ENCODE measurements around the gene CCDC9B. TPM values are rescaled to one million over a fixed set of nuclear protein-coding genes. Genes with fewer than 3 reads are reported as not detected.
A peak's percentile ranks its signal among the peaks of the same experiment; 100 is the strongest.

The CCDC9B gene
- total and polyA plus RNA-seq, 9 donors, result 5.3 to 16.8 (median 11.9) TPM

GRCh38 chr15:40285151-40285550 is 55.6 kb downstream of the CCDC9B start:
- DNase-seq, result peak; percentile 73
- peaks cover 49% of the 10 kb centered on the region for H3K4me1 ChIP-seq (ENCODE audit: control insufficient read depth, insufficient read depth, low read length)
- H3K4me3 ChIP-seq (ENCODE audit: low read length), result no peak overlapping the region
- H3K27me3 ChIP-seq (ENCODE audit: control insufficient read depth, insufficient read depth, low read length), result peaks cover 64% of the 10 kb centered on the region
- 54% methylated on average over 4 of the region's 4 CpGs for WGBS (ENCODE audit: insufficient coverage)
- H3K36me3 ChIP-seq (ENCODE audit: control insufficient read depth, insufficient read depth, low read length), result no peaks in the 10 kb centered on the region
- no peak overlapping the region for H3K27ac ChIP-seq (ENCODE audit: low read length)
- H3K9me3 ChIP-seq (replicated peaks; ENCODE audit: control insufficient read depth, low read depth, low read length), result no peaks in the 10 kb centered on the region

- no peaks in the 10 kb centered on the region for H3K9me3 ChIP-seq (replicated peaks; ENCODE audit: control insufficient read depth, low read depth, low read length)
- peaks cover 73% of the 10 kb centered on the region for H3K27me3 ChIP-seq (ENCODE audit: control insufficient read depth, insufficient read depth, low read length)
- H3K4me1 ChIP-seq (ENCODE audit: control insufficient read depth, insufficient read depth, low read length), result peaks cover 50% of the 10 kb centered on the region
- WGBS (ENCODE audit: insufficient coverage), result 7% methylated on average over 20 of the region's 33 CpGs
- no peaks in the 10 kb centered on the region for H3K36me3 ChIP-seq (ENCODE audit: control insufficient read depth, insufficient read depth, low read length)
- H3K4me3 ChIP-seq (ENCODE audit: low read length), result no peak overlapping the region
- DNase-seq, result peak; percentile 53
- no peak overlapping the region for H3K27ac ChIP-seq (ENCODE audit: low read length)
These were observed 57.0 kb downstream of the CCDC9B start for GRCh38 chr15:40283615-40284300.

GRCh38 chr15:40282869-40283614 is 57.7 kb downstream of the CCDC9B start, which contains the start of gene ANKRD63:
Gene ANKRD63 (minus strand): TSS chr15:40283064. CDS start chr15:40282586, 478 bp downstream.
- DNase-seq, result no peak
- Histone ChIP-seq H3K36me3 (ENCODE audit: control insufficient read depth, insufficient read depth, low read length) (no peaks in the 10 kb centered on the region), H3K4me3 (ENCODE audit: low read length) (peak within 1 kb of the TSS; percentile 25), H3K27ac (ENCODE audit: low read length) (no peak within 1 kb of the TSS), H3K27me3 (ENCODE audit: control insufficient read depth, insufficient read depth, low read length) (peaks cover 80% of the 10 kb centered on the region), H3K4me1 (ENCODE audit: control insufficient read depth, insufficient read depth, low read length) (peaks cover 51% of the 10 kb centered on the region), H3K9me3 (replicated peaks; ENCODE audit: control insufficient read depth, low read depth, low read length) (no peaks in the 10 kb centered on the region)
- WGBS (ENCODE audit: insufficient coverage), result under 1% methylated on average over 74 of the region's 76 CpGs

- under 1% methylated on average over 92 of the region's 92 CpGs for WGBS (ENCODE audit: insufficient coverage)
- H3K27me3 ChIP-seq (ENCODE audit: control insufficient read depth, insufficient read depth, low read length), result peaks cover 87% of the 10 kb centered on the region
- peaks cover 56% of the 10 kb centered on the region for H3K4me1 ChIP-seq (ENCODE audit: control insufficient read depth, insufficient read depth, low read length)
- no peak for DNase-seq
- H3K27ac ChIP-seq (ENCODE audit: low read length), result no peak overlapping the region
- H3K36me3 ChIP-seq (ENCODE audit: control insufficient read depth, insufficient read depth, low read length), result no peaks in the 10 kb centered on the region
- peak overlapping the region; percentile 25 for H3K4me3 ChIP-seq (ENCODE audit: low read length)
- H3K9me3 ChIP-seq (replicated peaks; ENCODE audit: control insufficient read depth, low read depth, low read length), result no peaks in the 10 kb centered on the region
These were observed 58.4 kb downstream of the CCDC9B start for GRCh38 chr15:40282147-40282868.

- no peak overlapping the region for H3K27ac ChIP-seq (ENCODE audit: low read length)
- WGBS (ENCODE audit: insufficient coverage), result 1% methylated on average over 51 of the region's 51 CpGs
- no peaks in the 10 kb centered on the region for H3K9me3 ChIP-seq (replicated peaks; ENCODE audit: control insufficient read depth, low read depth, low read length)
- H3K4me3 ChIP-seq (ENCODE audit: low read length), result no peak overlapping the region
- H3K27me3 ChIP-seq (ENCODE audit: control insufficient read depth, insufficient read depth, low read length), result peaks cover 92% of the 10 kb centered on the region
- DNase-seq, result no peak
- H3K36me3 ChIP-seq (ENCODE audit: control insufficient read depth, insufficient read depth, low read length), result no peaks in the 10 kb centered on the region
- H3K4me1 ChIP-seq (ENCODE audit: control insufficient read depth, insufficient read depth, low read length), result peaks cover 51% of the 10 kb centered on the region
These were observed 59.0 kb downstream of the CCDC9B start for GRCh38 chr15:40281801-40282146.

Other genes starting within 250 kb of the CCDC9B start
- 10.1 TPM for gene BMF, start 232.1 kb downstream of the CCDC9B start, total RNA-seq
- 10 to 100 TPM in 5 of 8 donors, 1 to 10 TPM in 3; 7.5 to 15.3 (median 12.9) TPM for gene BMF, start 232.1 kb downstream of the CCDC9B start, polyA plus RNA-seq (ENCODE audit: insufficient read depth in 1 of 8, insufficient read length in 8 of 8, low replicate concordance in 1 of 8)
- 11.8 TPM for gene BUB1B, start 179.9 kb downstream of the CCDC9B start, total RNA-seq
- gene BUB1B, start 179.9 kb downstream of the CCDC9B start, polyA plus RNA-seq (ENCODE audit: insufficient read depth in 1 of 8, insufficient read length in 8 of 8, low replicate concordance in 1 of 8), result 10 to 100 TPM; 10.8 to 20.7 (median 14.7) TPM
- 0.44 TPM for gene PAK6, start 101.9 kb downstream of the CCDC9B start, total RNA-seq
- gene PAK6, start 101.9 kb downstream of the CCDC9B start, polyA plus RNA-seq (ENCODE audit: insufficient read depth in 1 of 8, insufficient read length in 8 of 8, low replicate concordance in 1 of 8), result 1 to 10 TPM in 2 of 8 donors, under 1 TPM in 6; 0.29 to 1.6 (median 0.55) TPM
- 0.22 TPM for gene ANKRD63, start 57.9 kb downstream of the CCDC9B start, total RNA-seq
- under 1 TPM in 5 of 8 donors, not detected in 3; 0.11 to 0.22 (median 0.15) TPM for gene ANKRD63, start 57.9 kb downstream of the CCDC9B start, polyA plus RNA-seq (ENCODE audit: insufficient read depth in 1 of 8, insufficient read length in 8 of 8, low replicate concordance in 1 of 8)
- gene PLCB2, start 33.0 kb downstream of the CCDC9B start, total RNA-seq, result 4.8 TPM
- gene PLCB2, start 33.0 kb downstream of the CCDC9B start, polyA plus RNA-seq (ENCODE audit: insufficient read depth in 1 of 8, insufficient read length in 8 of 8, low replicate concordance in 1 of 8), result 10 to 100 TPM in 2 of 8 donors, 1 to 10 TPM in 6; 6.2 to 11.5 (median 8.7) TPM
- 12.4 TPM for gene INAFM2, start 17.2 kb downstream of the CCDC9B start, total RNA-seq
- gene INAFM2, start 17.2 kb downstream of the CCDC9B start, polyA plus RNA-seq (ENCODE audit: insufficient read depth in 1 of 8, insufficient read length in 8 of 8, low replicate concordance in 1 of 8), result 10 to 100 TPM; 10.7 to 16.7 (median 13.5) TPM
- not detected for gene PHGR1, start 10.1 kb upstream of the CCDC9B start, total RNA-seq
- gene PHGR1, start 10.1 kb upstream of the CCDC9B start, polyA plus RNA-seq (ENCODE audit: insufficient read depth in 1 of 8, insufficient read length in 8 of 8, low replicate concordance in 1 of 8), result 10 to 100 TPM in 1 of 8 donors, 1 to 10 TPM in 1, under 1 TPM in 1, not detected in 5; 0.41 to 33.7 (median 4.7) TPM
- 0.75 TPM for gene DISP2, start 17.3 kb upstream of the CCDC9B start, total RNA-seq
- 1 to 10 TPM in 5 of 8 donors, under 1 TPM in 3; 0.20 to 4.3 (median 1.4) TPM for gene DISP2, start 17.3 kb upstream of the CCDC9B start, polyA plus RNA-seq (ENCODE audit: insufficient read depth in 1 of 8, insufficient read length in 8 of 8, low replicate concordance in 1 of 8)
- 22.2 TPM for gene KNSTRN, start 41.8 kb upstream of the CCDC9B start, total RNA-seq
- gene KNSTRN, start 41.8 kb upstream of the CCDC9B start, polyA plus RNA-seq (ENCODE audit: insufficient read depth in 1 of 8, insufficient read length in 8 of 8, low replicate concordance in 1 of 8), result 10 to 100 TPM; 17.8 to 24.8 (median 21.8) TPM
- 30.5 TPM for gene IVD, start 64.9 kb upstream of the CCDC9B start, total RNA-seq
- 10 to 100 TPM; 42.6 to 60.3 (median 49.3) TPM for gene IVD, start 64.9 kb upstream of the CCDC9B start, polyA plus RNA-seq (ENCODE audit: insufficient read depth in 1 of 8, insufficient read length in 8 of 8, low replicate concordance in 1 of 8)
- 12.1 TPM for gene BAHD1, start 100.0 kb upstream of the CCDC9B start, total RNA-seq
- gene BAHD1, start 100.0 kb upstream of the CCDC9B start, polyA plus RNA-seq (ENCODE audit: insufficient read depth in 1 of 8, insufficient read length in 8 of 8, low replicate concordance in 1 of 8), result 10 to 100 TPM; 13.3 to 22.6 (median 19.0) TPM
- gene CHST14, start 130.0 kb upstream of the CCDC9B start, total RNA-seq, result 16.0 TPM
- gene CHST14, start 130.0 kb upstream of the CCDC9B start, polyA plus RNA-seq (ENCODE audit: insufficient read depth in 1 of 8, insufficient read length in 8 of 8, low replicate concordance in 1 of 8), result 10 to 100 TPM; 32.1 to 48.4 (median 43.0) TPM
- gene CCDC32, start 224.1 kb upstream of the CCDC9B start, total RNA-seq, result 13.6 TPM
- gene CCDC32, start 224.1 kb upstream of the CCDC9B start, polyA plus RNA-seq (ENCODE audit: insufficient read depth in 1 of 8, insufficient read length in 8 of 8, low replicate concordance in 1 of 8), result 10 to 100 TPM; 15.7 to 25.9 (median 21.4) TPM
- gene RPUSD2, start 228.4 kb upstream of the CCDC9B start, total RNA-seq, result 11.0 TPM
- 10 to 100 TPM in 5 of 8 donors, 1 to 10 TPM in 3; 8.7 to 12.0 (median 10.8) TPM for gene RPUSD2, start 228.4 kb upstream of the CCDC9B start, polyA plus RNA-seq (ENCODE audit: insufficient read depth in 1 of 8, insufficient read length in 8 of 8, low replicate concordance in 1 of 8)